Measurements from ENCODE around the gene CCDC87.

DNA sequence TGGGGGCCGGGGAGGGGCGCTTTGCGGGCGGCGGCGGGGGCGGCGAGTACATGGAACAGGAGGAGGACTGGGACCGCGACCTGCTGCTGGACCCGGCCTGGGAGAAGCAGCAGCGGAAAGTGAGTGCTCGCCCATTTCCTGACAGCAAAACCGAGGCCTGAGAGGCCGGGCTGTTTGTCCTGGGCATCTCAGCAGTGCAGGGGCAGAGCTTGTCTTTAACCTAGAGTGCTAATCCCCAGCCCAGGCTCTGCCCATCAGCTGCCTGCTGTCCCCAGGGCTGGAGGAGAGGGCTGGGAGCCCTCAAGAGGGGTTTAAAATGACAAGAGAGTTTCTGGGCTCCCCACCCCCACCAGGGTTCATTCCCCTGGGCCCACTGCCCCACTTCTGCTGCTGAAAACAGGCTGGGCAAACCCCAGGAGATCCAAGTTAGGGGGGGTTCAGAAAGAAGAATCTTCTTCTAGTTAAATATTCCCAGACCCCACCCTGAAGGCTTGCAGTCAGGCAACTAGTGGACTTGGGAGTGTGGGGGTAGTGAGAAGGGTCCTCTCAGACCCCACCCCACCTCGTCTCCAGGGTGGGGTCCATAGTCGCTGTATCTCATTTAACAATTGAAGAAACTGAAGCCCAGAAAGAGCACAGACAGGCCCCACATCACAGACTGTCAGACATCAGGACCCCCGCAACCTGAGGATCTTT is 45.7 kb downstream of the CCDC87 start:
- TF ChIP-seq, protein P1, sequence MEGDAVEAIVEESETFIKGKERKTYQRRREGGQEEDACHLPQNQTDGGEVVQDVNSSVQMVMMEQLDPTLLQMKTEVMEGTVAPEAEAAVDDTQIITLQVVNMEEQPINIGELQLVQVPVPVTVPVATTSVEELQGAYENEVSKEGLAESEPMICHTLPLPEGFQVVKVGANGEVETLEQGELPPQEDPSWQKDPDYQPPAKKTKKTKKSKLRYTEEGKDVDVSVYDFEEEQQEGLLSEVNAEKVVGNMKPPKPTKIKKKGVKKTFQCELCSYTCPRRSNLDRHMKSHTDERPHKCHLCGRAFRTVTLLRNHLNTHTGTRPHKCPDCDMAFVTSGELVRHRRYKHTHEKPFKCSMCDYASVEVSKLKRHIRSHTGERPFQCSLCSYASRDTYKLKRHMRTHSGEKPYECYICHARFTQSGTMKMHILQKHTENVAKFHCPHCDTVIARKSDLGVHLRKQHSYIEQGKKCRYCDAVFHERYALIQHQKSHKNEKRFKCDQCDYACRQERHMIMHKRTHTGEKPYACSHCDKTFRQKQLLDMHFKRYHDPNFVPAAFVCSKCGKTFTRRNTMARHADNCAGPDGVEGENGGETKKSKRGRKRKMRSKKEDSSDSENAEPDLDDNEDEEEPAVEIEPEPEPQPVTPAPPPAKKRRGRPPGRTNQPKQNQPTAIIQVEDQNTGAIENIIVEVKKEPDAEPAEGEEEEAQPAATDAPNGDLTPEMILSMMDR (IDR thresholded peaks at IDR 0.05) = no peak
- TF ChIP-seq POLR2A (IDR thresholded peaks at IDR 0.05) = no peak
